ENCODE measurements around the gene FGD1. TPM values are rescaled to one million over a fixed set of nuclear protein-coding genes. Genes with fewer than 3 reads are reported as not detected.
A peak's percentile ranks its signal among the peaks of the same experiment; 100 is the strongest.
"Not testable (repeated sequence)": the region's sequence is repeated elsewhere in the genome, so short reads cannot be mapped to it uniquely, and the experiment has no call there.

Gene FGD1
- not detected for total RNA-seq
- polyA plus RNA-seq = 1 to 10 TPM in 1 of 4 donors, under 1 TPM in 3; 0.76 to 1.0 (median 0.85) TPM

DNA sequence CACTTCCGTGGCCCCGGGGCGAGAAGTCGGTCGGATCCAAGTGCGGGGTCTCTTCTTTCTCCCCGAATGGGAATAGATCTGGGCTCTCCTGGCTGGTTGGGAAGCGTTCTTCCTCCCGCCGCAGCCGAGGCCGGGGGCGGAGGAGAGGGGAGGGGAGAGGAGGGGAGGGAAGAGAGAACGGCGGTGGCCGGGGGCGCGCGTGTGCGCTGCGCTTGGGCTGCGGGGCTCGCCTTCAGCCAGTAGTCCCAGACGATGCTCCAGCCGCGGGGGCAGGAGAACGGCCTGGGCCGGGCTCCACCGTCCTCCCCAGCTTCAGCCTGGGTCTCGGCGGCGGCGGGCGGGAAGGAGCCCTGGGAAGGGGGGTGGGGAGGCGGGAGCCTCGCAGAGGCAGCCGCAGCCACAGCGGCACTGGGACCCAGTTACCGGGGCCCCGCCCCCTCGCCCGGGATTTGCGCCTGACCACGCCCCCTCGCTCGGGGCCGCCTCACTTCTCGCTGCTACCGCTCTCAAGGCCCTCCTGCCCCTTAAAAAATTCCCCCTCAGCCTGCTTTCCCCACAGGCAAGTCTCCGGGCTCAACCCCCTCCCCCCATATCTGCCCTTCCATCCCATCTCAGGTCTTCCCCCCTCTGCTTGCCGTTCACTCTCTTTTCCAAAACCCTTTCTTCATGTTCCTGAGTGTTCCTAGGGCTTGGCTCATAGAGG lies at the start of gene FGD1:
TSS of gene FGD1 (minus strand) at position 421 of the 703 bp plus-strand sequence. CDS start 802 bp downstream, outside the sequence.
- H3K27ac Mint-ChIP-seq = peak within 1 kb of the TSS in 1 of 3 donors; percentile 32
- H3K27ac ChIP-seq (ENCODE audit: insufficient read depth, low read length, poor library complexity, severe bottlenecking) = no peak within 1 kb of the TSS
- no peak within 1 kb of the TSS for H3K4me3 ChIP-seq (ENCODE audit: low read depth, low read length)
- H3K36me3 Mint-ChIP-seq = no peaks in the 10 kb centered on the region
- peaks cover 0 to 3% (median 0%) of the 10 kb centered on the region in 4 donors for H3K4me1 Mint-ChIP-seq
- peak within 1 kb of the TSS; percentile 24 to 92 (median 76) for H3K4me3 Mint-ChIP-seq
- H3K27me3 ChIP-seq (ENCODE audit: control insufficient read depth, insufficient read depth, low read length) = no peaks in the 10 kb centered on the region
- peaks cover 37% of the 10 kb centered on the region for H3K27me3 Mint-ChIP-seq
- no peak for ATAC-seq (ENCODE audit: low read depth in 2 of 2)
- DNase-seq = peak in 2 of 3 donors; percentile 2 to 17
- H3K9me3 ChIP-seq (ENCODE audit: control insufficient read depth in 2 of 2, low read length in 2 of 2) = no peaks in the 10 kb centered on the region
- H3K9me3 Mint-ChIP-seq = peaks cover 0 to 3% (median 0%) of the 10 kb centered on the region in 7 donors
- H3K4me1 ChIP-seq (ENCODE audit: control insufficient read depth, insufficient read depth, low read length, poor library complexity, severe bottlenecking) = no peaks in the 10 kb centered on the region
- no peaks in the 10 kb centered on the region for H3K36me3 ChIP-seq (ENCODE audit: control insufficient read depth, insufficient read depth, low read length)

GRCh38 chrX:54542239-54542638 lies 46.2 kb upstream of the FGD1 start:
- not testable (repeated sequence) for H3K4me3 ChIP-seq (ENCODE audit: low read depth, low read length); H3K4me1 Mint-ChIP-seq; H3K27ac Mint-ChIP-seq; DNase-seq; H3K4me1 ChIP-seq (ENCODE audit: control insufficient read depth, insufficient read depth, low read length, poor library complexity, severe bottlenecking); H3K27ac ChIP-seq (ENCODE audit: insufficient read depth, low read length, poor library complexity, severe bottlenecking); H3K9me3 Mint-ChIP-seq; H3K9me3 ChIP-seq (ENCODE audit: control insufficient read depth in 2 of 2, low read length in 2 of 2); H3K4me3 Mint-ChIP-seq; ATAC-seq (ENCODE audit: low read depth in 2 of 2); H3K27me3 Mint-ChIP-seq; H3K27me3 ChIP-seq (ENCODE audit: control insufficient read depth, insufficient read depth, low read length)
- peaks cover 31% of the 10 kb centered on the region for H3K36me3 Mint-ChIP-seq
- H3K36me3 ChIP-seq (ENCODE audit: control insufficient read depth, insufficient read depth, low read length) = peaks cover 63% of the 10 kb centered on the region

DNA sequence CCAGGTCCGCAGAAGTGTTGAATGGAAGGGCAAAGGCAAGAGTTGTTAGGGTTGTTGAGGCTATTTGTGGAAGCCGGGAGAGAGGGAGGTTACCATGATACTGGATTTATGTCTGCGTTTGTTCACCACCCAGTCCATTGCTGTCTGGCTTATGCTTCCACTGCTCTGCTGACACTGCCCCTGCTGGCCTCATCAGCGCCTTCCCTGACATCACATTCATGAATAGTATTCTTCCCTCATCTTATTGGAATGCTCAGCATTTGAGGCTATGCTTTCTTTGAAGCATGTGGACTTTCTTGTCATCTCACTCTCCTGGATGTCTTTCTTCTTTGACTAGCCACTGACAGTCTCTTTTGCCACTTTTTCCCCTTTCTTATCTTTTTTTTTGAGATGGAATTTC lies 44.3 kb upstream of the FGD1 start:
- Mint-ChIP-seq H3K36me3 (peaks cover 34% of the 10 kb centered on the region), H3K9me3 (no peaks in the 10 kb centered on the region), H3K4me1 (peaks cover 0 to 5% (median 3%) of the 10 kb centered on the region in 4 donors), H3K27ac (no peak overlapping the region), H3K27me3 (no peaks in the 10 kb centered on the region), H3K4me3 (no peak overlapping the region)
- no peaks in the 10 kb centered on the region for H3K4me1 ChIP-seq (ENCODE audit: control insufficient read depth, insufficient read depth, low read length, poor library complexity, severe bottlenecking)
- H3K27ac ChIP-seq (ENCODE audit: insufficient read depth, low read length, poor library complexity, severe bottlenecking) = no peak overlapping the region
- ATAC-seq (ENCODE audit: low read depth in 2 of 2) (no peak), DNase-seq (no peak)
- H3K27me3 ChIP-seq (ENCODE audit: control insufficient read depth, insufficient read depth, low read length) = no peaks in the 10 kb centered on the region
- no peaks in the 10 kb centered on the region for H3K9me3 ChIP-seq (ENCODE audit: control insufficient read depth in 2 of 2, low read length in 2 of 2)
- H3K4me3 ChIP-seq (ENCODE audit: low read depth, low read length) = no peak overlapping the region
- peaks cover 54% of the 10 kb centered on the region for H3K36me3 ChIP-seq (ENCODE audit: control insufficient read depth, insufficient read depth, low read length)

DNA sequence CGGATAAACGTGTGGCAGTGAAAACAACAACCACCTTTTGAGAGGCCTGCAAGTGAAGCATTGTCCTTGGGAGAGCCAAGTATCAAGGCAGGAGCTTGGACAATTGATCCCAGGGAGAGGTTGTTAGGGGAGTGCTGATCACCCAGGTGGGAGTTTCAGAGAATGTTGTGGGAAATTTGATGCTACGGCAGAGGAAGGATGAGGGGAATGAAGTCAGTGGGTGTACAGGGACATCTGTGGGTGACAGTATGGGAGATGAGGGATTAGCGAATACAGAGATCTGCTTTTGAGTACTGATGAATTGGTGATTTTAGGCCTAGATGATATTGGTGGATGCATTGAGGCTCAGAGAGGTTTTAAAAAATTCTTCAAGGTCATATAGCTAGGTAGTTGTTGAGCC lies 38.2 kb upstream of the FGD1 start:
- H3K27ac Mint-ChIP-seq = peak overlapping the region in 1 of 3 donors; percentile 11

GRCh38 chrX:54530357-54530900 lies 34.4 kb upstream of the FGD1 start:
- H3K4me1 ChIP-seq (ENCODE audit: control insufficient read depth, insufficient read depth, low read length, poor library complexity, severe bottlenecking) = peaks cover 20% of the 10 kb centered on the region
- peak overlapping the region; percentile 83 for H3K27ac ChIP-seq (ENCODE audit: insufficient read depth, low read length, poor library complexity, severe bottlenecking)
- Mint-ChIP-seq H3K4me3 (peak overlapping the region; percentile 95 to 98 (median 98)), H3K36me3 (peaks cover 11% of the 10 kb centered on the region), H3K4me1 (peaks cover 7 to 49% (median 18%) of the 10 kb centered on the region in 4 donors), H3K27ac (peak overlapping the region; percentile 96 to 98 (median 97)), H3K27me3 (no peaks in the 10 kb centered on the region), H3K9me3 (peaks cover 0 to 4% (median 0%) of the 10 kb centered on the region in 7 donors)
- H3K27me3 ChIP-seq (ENCODE audit: control insufficient read depth, insufficient read depth, low read length) = no peaks in the 10 kb centered on the region
- DNase-seq (peak in 1 of 3 donors; percentile 24), ATAC-seq (ENCODE audit: low read depth in 2 of 2) (peak; percentile 6 to 8)
- H3K4me3 ChIP-seq (ENCODE audit: low read depth, low read length) = peak overlapping the region; percentile 95
- peaks cover 6% of the 10 kb centered on the region for H3K36me3 ChIP-seq (ENCODE audit: control insufficient read depth, insufficient read depth, low read length)
- H3K9me3 ChIP-seq (ENCODE audit: control insufficient read depth in 2 of 2, low read length in 2 of 2) = peaks cover 0 to 2% of the 10 kb centered on the region in 2 experiments

More for the DNA sequence above, 38.2 kb upstream of the FGD1 start:
- peaks cover 20% of the 10 kb centered on the region for H3K36me3 Mint-ChIP-seq
- Histone ChIP-seq H3K4me1 (ENCODE audit: control insufficient read depth, insufficient read depth, low read length, poor library complexity, severe bottlenecking) (peaks cover 20% of the 10 kb centered on the region), H3K9me3 (ENCODE audit: control insufficient read depth in 2 of 2, low read length in 2 of 2) (peaks cover 0 to 2% of the 10 kb centered on the region in 2 experiments), H3K4me3 (ENCODE audit: low read depth, low read length) (no peak overlapping the region), H3K36me3 (ENCODE audit: control insufficient read depth, insufficient read depth, low read length) (peaks cover 17% of the 10 kb centered on the region), H3K27me3 (ENCODE audit: control insufficient read depth, insufficient read depth, low read length) (no peaks in the 10 kb centered on the region), H3K27ac (ENCODE audit: insufficient read depth, low read length, poor library complexity, severe bottlenecking) (no peak overlapping the region)
- no peaks in the 10 kb centered on the region for H3K9me3 Mint-ChIP-seq
- H3K27me3 Mint-ChIP-seq = no peaks in the 10 kb centered on the region
- peak overlapping the region; percentile 9 to 38 (median 18) for H3K4me3 Mint-ChIP-seq
- ATAC-seq (ENCODE audit: low read depth in 2 of 2) (no peak), DNase-seq (no peak)
- peaks cover 13 to 50% (median 18%) of the 10 kb centered on the region in 4 donors for H3K4me1 Mint-ChIP-seq

DNA sequence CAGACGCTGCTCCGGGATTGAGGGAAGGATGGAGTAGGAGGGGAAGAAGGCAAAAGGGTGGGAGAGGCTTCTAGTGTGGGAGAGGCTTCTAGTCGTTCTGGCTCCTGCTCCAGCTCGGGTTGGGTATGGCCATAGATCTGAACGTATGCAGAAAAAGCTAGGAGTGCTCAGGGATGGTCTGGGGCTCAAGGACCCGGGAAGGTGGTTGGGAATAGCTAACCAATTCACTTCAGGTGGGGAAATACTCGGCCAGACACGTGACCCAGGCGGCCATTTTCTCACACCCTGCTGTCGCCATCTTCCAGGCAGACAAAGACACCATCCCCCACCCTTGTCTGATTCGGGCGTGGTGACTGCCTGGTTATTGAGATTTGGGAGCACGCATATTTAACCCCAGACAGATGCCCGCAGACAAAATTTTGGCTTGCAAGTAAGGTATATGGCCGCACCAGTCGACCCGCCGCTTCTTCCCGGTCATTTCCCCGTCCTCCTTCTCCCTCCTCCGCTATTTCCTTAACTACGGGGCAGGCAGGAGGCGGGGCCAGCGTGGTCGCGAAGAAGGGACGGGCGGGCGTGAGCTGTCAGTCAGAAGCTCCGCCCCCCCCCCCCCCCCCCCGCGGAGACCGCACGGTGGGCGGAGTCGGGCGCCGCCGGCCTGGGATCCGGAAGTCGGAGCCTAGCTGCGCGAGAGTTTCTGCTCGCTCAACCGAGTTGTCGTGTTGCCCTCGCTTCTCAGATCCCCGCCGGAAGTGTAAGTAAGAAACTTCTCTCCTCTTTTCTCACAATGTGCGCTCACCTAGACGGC lies 33.7 kb upstream of the FGD1 start, which contains the start of gene GNL3L:
TSS of gene GNL3L (plus strand) at position 668 of the 805 bp plus-strand sequence. CDS start 2,348 bp downstream, outside the sequence.
- H3K27ac Mint-ChIP-seq = peak within 1 kb of the TSS; percentile 96 to 98 (median 97)
- ATAC-seq (ENCODE audit: low read depth in 2 of 2) (peak; percentile 81 to 85), DNase-seq (peak; percentile 73 to 90 (median 82))
- H3K27me3 ChIP-seq (ENCODE audit: control insufficient read depth, insufficient read depth, low read length) = no peaks in the 10 kb centered on the region
- peak within 1 kb of the TSS; percentile 95 to 98 (median 98) for H3K4me3 Mint-ChIP-seq
- peaks cover 0 to 2% of the 10 kb centered on the region in 2 experiments for H3K9me3 ChIP-seq (ENCODE audit: control insufficient read depth in 2 of 2, low read length in 2 of 2)
- peaks cover 20% of the 10 kb centered on the region for H3K4me1 ChIP-seq (ENCODE audit: control insufficient read depth, insufficient read depth, low read length, poor library complexity, severe bottlenecking)
- H3K36me3 Mint-ChIP-seq = peaks cover 10% of the 10 kb centered on the region
- peaks cover 7 to 48% (median 18%) of the 10 kb centered on the region in 4 donors for H3K4me1 Mint-ChIP-seq
- H3K27ac ChIP-seq (ENCODE audit: insufficient read depth, low read length, poor library complexity, severe bottlenecking) = peak within 1 kb of the TSS; percentile 83
- H3K27me3 Mint-ChIP-seq = no peaks in the 10 kb centered on the region
- peaks cover 6% of the 10 kb centered on the region for H3K36me3 ChIP-seq (ENCODE audit: control insufficient read depth, insufficient read depth, low read length)
- peaks cover 0 to 4% (median 0%) of the 10 kb centered on the region in 7 donors for H3K9me3 Mint-ChIP-seq
- H3K4me3 ChIP-seq (ENCODE audit: low read depth, low read length) = peak within 1 kb of the TSS; percentile 95

GRCh38 chrX:54529151-54529550 lies 33.1 kb upstream of the FGD1 start:
- ATAC-seq (ENCODE audit: low read depth in 2 of 2) (no peak), DNase-seq (no peak)
- Histone ChIP-seq H3K27ac (ENCODE audit: insufficient read depth, low read length, poor library complexity, severe bottlenecking) (no peak overlapping the region), H3K4me1 (ENCODE audit: control insufficient read depth, insufficient read depth, low read length, poor library complexity, severe bottlenecking) (peaks cover 20% of the 10 kb centered on the region), H3K36me3 (ENCODE audit: control insufficient read depth, insufficient read depth, low read length) (peaks cover 3% of the 10 kb centered on the region), H3K9me3 (ENCODE audit: control insufficient read depth in 2 of 2, low read length in 2 of 2) (peaks cover 0 to 2% of the 10 kb centered on the region in 2 experiments), H3K27me3 (ENCODE audit: control insufficient read depth, insufficient read depth, low read length) (no peaks in the 10 kb centered on the region), H3K4me3 (ENCODE audit: low read depth, low read length) (peak overlapping the region; percentile 61)
- Mint-ChIP-seq H3K9me3 (peaks cover 0 to 4% (median 0%) of the 10 kb centered on the region in 7 donors), H3K4me1 (peaks cover 1 to 42% (median 15%) of the 10 kb centered on the region in 4 donors), H3K27me3 (no peaks in the 10 kb centered on the region), H3K36me3 (peaks cover 4% of the 10 kb centered on the region), H3K27ac (peak overlapping the region; percentile 89 to 98 (median 97)), H3K4me3 (peak overlapping the region; percentile 82 to 98 (median 96))
